Keratinocyte (primary cell): ENCODE measurements around the gene HSF4.

ENCODE experiments used
- EZH2 ChIP-seq: IDR thresholded peaks from one replicate; pipeline ENCODE4 v1.6.1; 2012; ENCODE audit warnings: inconsistent platforms, mild to moderate bottlenecking, low read length, moderate library complexity
- TF ChIP-seq, protein P1 (sequence below), 3 experiments: IDR thresholded peaks in 1 of 3; conservative IDR thresholded peaks in 1 of 3; optimal IDR thresholded peaks in 1 of 3; 2 replicates in 2 of 3; 3 replicates in 1 of 3; pipeline versions ENCODE3 to v1.5.1; 2011; ENCODE audit warnings: low read length in 3 of 3, mild to moderate bottlenecking in 3 of 3, moderate library complexity in 2 of 3, control low read depth in 1 of 3, inconsistent platforms in 1 of 3; ENCODE audit not compliant: insufficient read depth in 2 of 3; ENCODE audit errors: extremely low read depth in 1 of 3

GRCh38 chr16:67199011-67199807 lies 34.7 kb downstream of the HSF4 start, which contains the start of gene ELMO3:
- TF ChIP-seq, protein P1, sequence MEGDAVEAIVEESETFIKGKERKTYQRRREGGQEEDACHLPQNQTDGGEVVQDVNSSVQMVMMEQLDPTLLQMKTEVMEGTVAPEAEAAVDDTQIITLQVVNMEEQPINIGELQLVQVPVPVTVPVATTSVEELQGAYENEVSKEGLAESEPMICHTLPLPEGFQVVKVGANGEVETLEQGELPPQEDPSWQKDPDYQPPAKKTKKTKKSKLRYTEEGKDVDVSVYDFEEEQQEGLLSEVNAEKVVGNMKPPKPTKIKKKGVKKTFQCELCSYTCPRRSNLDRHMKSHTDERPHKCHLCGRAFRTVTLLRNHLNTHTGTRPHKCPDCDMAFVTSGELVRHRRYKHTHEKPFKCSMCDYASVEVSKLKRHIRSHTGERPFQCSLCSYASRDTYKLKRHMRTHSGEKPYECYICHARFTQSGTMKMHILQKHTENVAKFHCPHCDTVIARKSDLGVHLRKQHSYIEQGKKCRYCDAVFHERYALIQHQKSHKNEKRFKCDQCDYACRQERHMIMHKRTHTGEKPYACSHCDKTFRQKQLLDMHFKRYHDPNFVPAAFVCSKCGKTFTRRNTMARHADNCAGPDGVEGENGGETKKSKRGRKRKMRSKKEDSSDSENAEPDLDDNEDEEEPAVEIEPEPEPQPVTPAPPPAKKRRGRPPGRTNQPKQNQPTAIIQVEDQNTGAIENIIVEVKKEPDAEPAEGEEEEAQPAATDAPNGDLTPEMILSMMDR (optimal IDR thresholded peaks at IDR 0.05 in 1 of 3, IDR thresholded peaks at IDR 0.05 in 1 of 3, conservative IDR thresholded peaks at IDR 0.05 in 1 of 3; ENCODE audit: extremely low read depth in 1 of 3, insufficient read depth in 2 of 3, low read length in 3 of 3): peak; percentile 62 to 97 (median 83)
- no peak for TF ChIP-seq EZH2
